22Rv1 (cell line): ENCODE data around the gene OR2B2.

Experiments
- H3K27ac ChIP-seq: fragments of 450-650 bp; 2 replicates; pipeline ENCODE4 v1.5.1; 2017
- ZFX ChIP-seq: fragments of 450-650 bp; IDR thresholded peaks from 2 replicates; pipeline ENCODE4 v1.6.1; 2017; ENCODE audit warnings: antibody characterized with exemption, borderline replicate concordance
- TF ChIP-seq, protein P1 (sequence below): fragments of 450-650 bp; IDR thresholded peaks from 2 replicates; pipeline ENCODE4 v1.5.1; 2017; ENCODE audit warnings: mild to moderate bottlenecking

Gene OR2B2

DNA sequence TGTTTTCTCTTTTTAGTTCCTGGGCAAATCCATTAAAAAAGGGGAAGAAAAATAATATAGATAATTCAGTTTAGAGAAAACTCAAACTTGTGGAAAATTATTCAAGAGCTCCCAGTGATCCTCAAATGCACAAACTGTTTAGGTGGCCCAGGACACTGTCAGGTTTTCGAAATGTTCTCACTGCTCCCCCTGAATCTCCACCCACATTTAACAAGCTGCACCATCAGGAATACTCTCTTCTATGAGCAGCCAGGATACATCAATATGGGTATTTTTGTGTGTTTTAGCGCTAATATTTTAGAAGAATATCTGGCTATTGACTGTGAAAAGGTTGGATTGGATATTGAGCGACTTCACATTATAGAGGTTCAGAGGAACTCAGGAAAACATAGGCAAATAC, 43.9 kb downstream of the OR2B2 start:
- H3K27ac ChIP-seq: peak overlapping the region; percentile 99
- TF ChIP-seq ZFX: no peak

GRCh38 chr6:27867945-27868300, 44.3 kb downstream of the OR2B2 start:
- H3K27ac ChIP-seq: peak overlapping the region; percentile 99
- no peak for TF ChIP-seq ZFX
- TF ChIP-seq, protein P1, sequence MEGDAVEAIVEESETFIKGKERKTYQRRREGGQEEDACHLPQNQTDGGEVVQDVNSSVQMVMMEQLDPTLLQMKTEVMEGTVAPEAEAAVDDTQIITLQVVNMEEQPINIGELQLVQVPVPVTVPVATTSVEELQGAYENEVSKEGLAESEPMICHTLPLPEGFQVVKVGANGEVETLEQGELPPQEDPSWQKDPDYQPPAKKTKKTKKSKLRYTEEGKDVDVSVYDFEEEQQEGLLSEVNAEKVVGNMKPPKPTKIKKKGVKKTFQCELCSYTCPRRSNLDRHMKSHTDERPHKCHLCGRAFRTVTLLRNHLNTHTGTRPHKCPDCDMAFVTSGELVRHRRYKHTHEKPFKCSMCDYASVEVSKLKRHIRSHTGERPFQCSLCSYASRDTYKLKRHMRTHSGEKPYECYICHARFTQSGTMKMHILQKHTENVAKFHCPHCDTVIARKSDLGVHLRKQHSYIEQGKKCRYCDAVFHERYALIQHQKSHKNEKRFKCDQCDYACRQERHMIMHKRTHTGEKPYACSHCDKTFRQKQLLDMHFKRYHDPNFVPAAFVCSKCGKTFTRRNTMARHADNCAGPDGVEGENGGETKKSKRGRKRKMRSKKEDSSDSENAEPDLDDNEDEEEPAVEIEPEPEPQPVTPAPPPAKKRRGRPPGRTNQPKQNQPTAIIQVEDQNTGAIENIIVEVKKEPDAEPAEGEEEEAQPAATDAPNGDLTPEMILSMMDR: no peak

- H3K27ac ChIP-seq: peak overlapping the region; percentile 99
- TF ChIP-seq, protein P1: no peak
- no peak for TF ChIP-seq ZFX
Measured at GRCh38 chr6:27867051-27867944, 44.9 kb downstream of the OR2B2 start.

GRCh38 chr6:27866357-27867050, 45.7 kb downstream of the OR2B2 start:
- TF ChIP-seq ZFX: no peak
- TF ChIP-seq, protein P1: no peak
- peak overlapping the region; percentile 99 for H3K27ac ChIP-seq

DNA sequence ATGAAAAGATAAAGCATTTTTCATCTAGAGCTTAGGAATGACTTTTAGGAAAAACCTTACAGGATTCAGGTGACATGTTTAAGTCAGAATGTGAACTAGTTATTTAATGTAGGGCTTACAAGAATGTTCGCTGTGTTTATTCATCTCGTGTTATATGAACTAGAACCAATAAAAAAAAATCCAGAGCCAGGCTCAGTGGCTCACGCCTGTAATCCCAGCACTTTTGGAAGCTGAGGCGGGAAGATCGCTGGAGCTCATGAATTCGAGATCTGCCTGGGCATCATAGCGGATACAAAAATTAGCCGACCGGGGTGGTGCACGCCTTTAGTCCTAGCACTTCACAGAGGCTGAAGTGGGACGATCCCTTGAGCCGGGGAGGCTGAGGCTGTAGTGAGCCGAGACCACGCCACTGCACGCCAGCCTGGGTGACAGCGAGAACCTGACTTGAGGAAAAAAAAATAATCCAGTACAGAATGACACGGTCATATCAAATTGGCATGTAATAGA, 46.3 kb downstream of the OR2B2 start:
- peak overlapping the region; percentile 99 for H3K27ac ChIP-seq
- TF ChIP-seq ZFX: no peak
- TF ChIP-seq, protein P1: no peak

- TF ChIP-seq, protein P1: no peak
- TF ChIP-seq ZFX: no peak
- H3K27ac ChIP-seq: peak overlapping the region; percentile 99
Measured at GRCh38 chr6:27864906-27865849, 47.0 kb downstream of the OR2B2 start.
